Breast epithelium (tissue), 4 donors: ENCODE data around the gene POLR3F. TPM values are rescaled to one million over a fixed set of nuclear protein-coding genes. Genes with fewer than 3 reads are reported as not detected.
"Not testable (repeated sequence)": the region's sequence is repeated elsewhere in the genome, so short reads cannot be mapped to it uniquely, and the experiment has no call there.

Experiments
- DNase-seq, 2 donors: peaks; one replicate each; pipeline ENCODE4 v3.0.0-alpha.2; 2019; ENCODE audit warnings: low spot score in 2 of 2
- H3K27ac ChIP-seq, 2 donors: fragments of 200-600 bp; sonication (generic) in 1 of 2; one replicate each; pipeline ENCODE4 v1.5.1; 2016 to 2019; ENCODE audit warnings: mild to moderate bottlenecking in 1 of 2
- H3K27me3 ChIP-seq, 2 donors: fragments of 200-600 bp; sonication (generic) in 1 of 2; one replicate each; pipeline versions ENCODE4 v1.5.1 to v1.6.0; 2017 to 2019; ENCODE audit warnings: control low read depth in 1 of 2, mild to moderate bottlenecking in 1 of 2
- H3K36me3 ChIP-seq: fragments of 200-600 bp; one replicate; pipeline ENCODE4 v1.5.1; 2019
- H3K4me1 ChIP-seq, 2 donors: fragments of 200-600 bp; sonication (generic); one replicate each; pipeline ENCODE4 v1.5.1; 2016 to 2019; ENCODE audit warnings: control low read depth in 1 of 2
- H3K4me3 ChIP-seq, 3 donors: fragments of 200-600 bp; sonication (generic); 1 replicate in 2 of 3; 2 replicates in 1 of 3; pipeline ENCODE4 v1.5.1; 2016 to 2019; ENCODE audit warnings: mild to moderate bottlenecking in 3 of 3, moderate library complexity in 2 of 3
- H3K9me3 ChIP-seq, 2 donors: fragments of 200-600 bp; sonication (generic) in 1 of 2; one replicate each; pipeline ENCODE4 v1.5.1; 2016 to 2019; ENCODE audit warnings: control low read depth in 1 of 2
- CTCF ChIP-seq, 3 donors: fragments of 450-650 bp; IDR thresholded peaks; one replicate each; pipeline ENCODE4 v1.5.1; 2016 to 2017; ENCODE audit warnings: antibody characterized with exemption in 3 of 3, mild to moderate bottlenecking in 3 of 3, moderate library complexity in 3 of 3
- POLR2A ChIP-seq: fragments of 450-650 bp; IDR thresholded peaks from one replicate; pipeline ENCODE4 v1.6.1; 2016; ENCODE audit warnings: antibody characterized with exemption, mild to moderate bottlenecking, moderate library complexity
- POLR2AphosphoS5 ChIP-seq, 3 donors: sonication (generic); formaldehyde crosslinking; IDR thresholded peaks; one replicate each; pipeline ENCODE4 v1.6.1; 2017; ENCODE audit warnings: antibody characterized with exemption in 3 of 3
- intact Hi-C: fragments of 100-400 bp; cut with DNase I; formaldehyde crosslinking; loops from one replicate; pipeline ENCODE4 v1.15.1; 2023; ENCODE audit warnings: low total_unique reads
- total RNA-seq, 3 donors: library from RNA; depleted of rRNA; stranded (reverse); fragments of >200 nt; gene quantifications; one replicate each; pipeline ENCODE4 v1.1.0, GENCODE V29; 2016

The POLR3F gene
- total RNA-seq, 3 donors from 2014 or later: 6.9 to 17.6 (median 10.1) TPM

GRCh38 chr20:18488301-18488700, 21.1 kb downstream of the POLR3F start:
- intact Hi-C loops: no loop called here
- TF ChIP-seq POLR2AphosphoS5 (IDR thresholded peaks at IDR 0.05) (no peak), CTCF (IDR thresholded peaks at IDR 0.05) (no peak), POLR2A (no peak)
- Histone ChIP-seq H3K4me1 (no peaks in the 10 kb centered on the region), H3K27ac (no peak overlapping the region), H3K9me3 (no peaks in the 10 kb centered on the region), H3K4me3 (no peak overlapping the region), H3K27me3 (no peaks in the 10 kb centered on the region), H3K36me3 (peaks cover 6% of the 10 kb centered on the region)
- no peak for DNase-seq

GRCh38 chr20:18496042-18496441, 28.9 kb downstream of the POLR3F start:
- DNase-seq: no peak
- Histone ChIP-seq H3K36me3 (no peaks in the 10 kb centered on the region), H3K4me3 (peak overlapping the region in 2 of 3 donors; percentile 68 to 79), H3K9me3 (no peaks in the 10 kb centered on the region), H3K4me1 (peaks cover 0 to 9% of the 10 kb centered on the region in 2 donors), H3K27me3 (no peaks in the 10 kb centered on the region), H3K27ac (peak overlapping the region in 1 of 2 donors; percentile 27)
- TF ChIP-seq POLR2A (no peak), POLR2AphosphoS5 (IDR thresholded peaks at IDR 0.05) (no peak), CTCF (IDR thresholded peaks at IDR 0.05) (no peak)
- intact Hi-C loops: no loop called here

GRCh38 chr20:18496740-18497592, 29.8 kb downstream of the POLR3F start, which contains the start of gene RBBP9:
Gene RBBP9, minus strand, starts transcription at chr20:18497225. Its CDS starts 58 bp downstream, at chr20:18497167.
- Histone ChIP-seq H3K4me3 (peak within 1 kb of the TSS; percentile 68 to 81 (median 79)), H3K36me3 (no peaks in the 10 kb centered on the region), H3K4me1 (peaks cover 0 to 9% of the 10 kb centered on the region in 2 donors), H3K27ac (peak within 1 kb of the TSS; percentile 59 to 73), H3K9me3 (no peaks in the 10 kb centered on the region), H3K27me3 (no peaks in the 10 kb centered on the region)
- intact Hi-C loops: no loop called here
- no peak for TF ChIP-seq POLR2A
- TF ChIP-seq CTCF (IDR thresholded peaks at IDR 0.05): no peak
- TF ChIP-seq POLR2AphosphoS5 (IDR thresholded peaks at IDR 0.05): peak in 2 of 3 donors; percentile 42 to 43
- DNase-seq: peak; percentile 64 to 79

GRCh38 chr20:18497603-18498002, 30.4 kb downstream of the POLR3F start:
- Histone ChIP-seq H3K9me3 (no peaks in the 10 kb centered on the region), H3K36me3 (no peaks in the 10 kb centered on the region), H3K4me3 (peak overlapping the region in 2 of 3 donors; percentile 68 to 79), H3K4me1 (peaks cover 0 to 9% of the 10 kb centered on the region in 2 donors), H3K27ac (peak overlapping the region in 1 of 2 donors; percentile 73), H3K27me3 (no peaks in the 10 kb centered on the region)
- DNase-seq: no peak
- no peak for TF ChIP-seq POLR2A
- TF ChIP-seq POLR2AphosphoS5 (IDR thresholded peaks at IDR 0.05): no peak
- no peak for TF ChIP-seq CTCF (IDR thresholded peaks at IDR 0.05)
- intact Hi-C loops: no loop called here

- intact Hi-C loops, DNase-seq, H3K27ac ChIP-seq, H3K9me3 ChIP-seq, H3K4me1 ChIP-seq, H3K4me3 ChIP-seq, H3K36me3 ChIP-seq, H3K27me3 ChIP-seq: not testable (repeated sequence)
Measured at GRCh38 chr20:18501672-18502071, 34.5 kb downstream of the POLR3F start.
